ENCODE data around the gene BCL2.

Gene BCL2

GRCh38 chr18:63284827-63285733 lies 34.5 kb downstream of the BCL2 start:
- DNase-seq: no peak

- no peak for DNase-seq
Observed at GRCh38 chr18:63284173-63284799, 35.3 kb downstream of the BCL2 start.

- DNase-seq: no peak
Observed at GRCh38 chr18:63283305-63284094, 36.1 kb downstream of the BCL2 start.

GRCh38 chr18:63282793-63283192 lies 36.8 kb downstream of the BCL2 start:
- no peak for DNase-seq

GRCh38 chr18:63273222-63273927 lies 46.2 kb downstream of the BCL2 start:
- DNase-seq: no peak

GRCh38 chr18:63272638-63273037 lies 46.9 kb downstream of the BCL2 start:
- no peak for DNase-seq

- no peak for DNase-seq
Observed at GRCh38 chr18:63271881-63272299, 47.7 kb downstream of the BCL2 start.

- no peak for DNase-seq
Observed at GRCh38 chr18:63271148-63271547, 48.4 kb downstream of the BCL2 start.

GRCh38 chr18:63267975-63268721 lies 51.4 kb downstream of the BCL2 start:
- DNase-seq: no peak

- no peak for DNase-seq
Observed at GRCh38 chr18:63266888-63267790, 52.4 kb downstream of the BCL2 start.

GRCh38 chr18:63265326-63265725 lies 54.2 kb downstream of the BCL2 start:
- no peak for DNase-seq

GRCh38 chr18:63264871-63265270 lies 54.7 kb downstream of the BCL2 start:
- peak; percentile 78 for DNase-seq

- no peak for DNase-seq
Observed at GRCh38 chr18:63263444-63263843, 56.1 kb downstream of the BCL2 start.

GRCh38 chr18:63262369-63263335 lies 56.9 kb downstream of the BCL2 start:
- DNase-seq: no peak

- DNase-seq: no peak
Observed at GRCh38 chr18:63261029-63261428, 58.5 kb downstream of the BCL2 start.

- DNase-seq: no peak
Observed at GRCh38 chr18:63260380-63260754, 59.2 kb downstream of the BCL2 start.

- DNase-seq: no peak
Observed at GRCh38 chr18:63259567-63260379, 59.8 kb downstream of the BCL2 start.

- DNase-seq: no peak
Observed at GRCh38 chr18:63258749-63259566, 60.6 kb downstream of the BCL2 start.

All from NCI-H187 treated with DMSO at 0.1 percent for 48 hours (cell line).